Fibroblast of lung (primary cell): ENCODE results near the gene CMIP.

ENCODE experiments used
- CTCF ChIP-seq, 2 donors: IDR thresholded peaks in 1 of 2; conservative IDR thresholded peaks in 1 of 2; 1 replicate in 1 of 2; 2 replicates in 1 of 2; pipeline ENCODE4 v1.5.1; 2011 to 2012; ENCODE audit warnings: low read length in 2 of 2, control low read depth in 1 of 2, inconsistent platforms in 1 of 2, low read depth in 1 of 2, mild to moderate bottlenecking in 1 of 2
- EZH2 ChIP-seq: IDR thresholded peaks from 2 replicates; pipeline ENCODE4 v1.5.1; 2012; ENCODE audit warnings: low read length, control low read depth, mild to moderate bottlenecking; ENCODE audit errors: missing control alignments

- TF ChIP-seq CTCF (conservative IDR thresholded peaks at IDR 0.05 in 1 of 2, IDR thresholded peaks at IDR 0.05 in 1 of 2; ENCODE audit: low read depth in 1 of 2, low read length in 2 of 2) (no peak), EZH2 (no peak)
Measured at GRCh38 chr16:81621496-81621895, 176.9 kb downstream of the CMIP start.
